ENCODE measurements around the gene REXO1. TPM values are rescaled to one million over a fixed set of nuclear protein-coding genes. Genes with fewer than 3 reads are reported as not detected.
A peak's percentile ranks its signal among the peaks of the same experiment; 100 is the strongest.

REXO1 gene
- total and polyA plus RNA-seq, 2 of the 8 experiments (the other 6 are each of a cell fraction or from before 2014, with no cell fraction given), result 42.4 to 44.3 TPM

DNA sequence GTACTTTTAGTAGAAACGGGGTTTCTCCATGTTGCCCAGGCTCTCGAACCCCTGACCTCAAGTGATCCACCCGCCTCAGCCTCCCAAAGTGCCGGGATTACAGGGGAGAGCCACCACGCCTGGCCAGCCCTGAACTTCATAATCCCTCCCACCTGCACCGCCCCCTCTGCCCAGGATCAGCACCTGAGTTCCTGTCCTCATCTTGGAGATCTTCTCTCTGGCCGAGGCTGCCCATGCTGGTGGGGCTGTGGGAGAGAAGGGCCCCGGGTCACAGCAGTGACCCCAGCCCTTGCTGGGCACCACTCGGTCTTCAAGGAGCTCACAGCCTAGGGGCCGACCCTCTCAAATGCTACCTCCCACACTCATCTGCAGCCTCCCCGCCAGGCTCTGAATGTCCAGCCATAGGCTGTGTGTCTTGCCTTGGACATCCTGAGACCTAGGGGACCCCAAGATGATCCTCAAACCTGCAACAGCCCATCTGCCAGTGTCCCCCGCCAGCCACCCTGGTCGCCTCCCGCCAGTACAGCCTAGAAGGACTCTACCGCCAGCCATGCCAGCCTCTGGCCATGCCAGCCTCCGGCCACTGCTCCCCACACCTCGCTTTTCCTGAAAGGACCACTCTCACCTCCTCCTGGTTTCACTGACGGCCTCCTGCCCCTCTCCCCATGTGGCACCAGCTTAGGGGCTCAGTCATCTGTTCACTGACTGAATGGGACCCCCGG lies 37.7 kb downstream of the REXO1 start:
- H3K4ac ChIP-seq (replicated peaks; ENCODE audit: insufficient read length, low read depth, low read length), result no peak overlapping the region
- H3K18ac ChIP-seq (ENCODE audit: extremely low read depth, low read length), result no peak overlapping the region
- CTCF ChIA-PET (ENCODE audit: partially characterized antibody), result interaction anchor here (0.7 to 6.2 kb wide), 7 partner anchors 10 to 47 kb away, joined by 3 to 73 read pairs (median 3); no protein-coding TSS in a partner anchor
- no peaks in the 10 kb centered on the region for H3K79me2 ChIP-seq (ENCODE audit: control insufficient read depth in 1 of 2, insufficient read depth in 2 of 2, low read length in 2 of 2)
- H4K20me1 ChIP-seq (replicated peaks in 1 of 2; ENCODE audit: control insufficient read depth in 1 of 2, insufficient read depth in 2 of 2, low read length in 2 of 2), result no peaks in the 10 kb centered on the region
- no peaks in the 10 kb centered on the region; the same call in 1 of the 2 replicates for H3K79me1 ChIP-seq (ENCODE audit: low read depth, low read length)
- DNase-seq (ENCODE audit: low read depth in 1 of 2, low spot score in 2 of 2), result no peak
- H2BK20ac ChIP-seq (ENCODE audit: low read length), result no peak overlapping the region
- peaks cover 0 to 2% (median 0%) of the 10 kb centered on the region in 4 experiments; a peak in 3 of 7 replicates for H3K4me1 ChIP-seq (replicated peaks in 1 of 4; ENCODE audit: control insufficient read depth in 3 of 4, insufficient read depth in 4 of 4, low read length in 3 of 4)
- H3K4me3 ChIP-seq (ENCODE audit: extremely low read depth in 1 of 4, insufficient read depth in 2 of 4, low read depth in 3 of 4, low read length in 4 of 4), result no peak overlapping the region
- peak overlapping the region; percentile 65; the same call in 1 of the 2 replicates for H2AK5ac ChIP-seq (ENCODE audit: low read depth, low read length)
- H4K91ac ChIP-seq (replicated peaks; ENCODE audit: insufficient read length, low read length), result no peak overlapping the region
- H3K23me2 ChIP-seq (ENCODE audit: low read depth, low read length), result peaks cover 2% of the 10 kb centered on the region
- H4K5ac ChIP-seq (ENCODE audit: insufficient read length, low read depth, low read length), result no peak overlapping the region
- no peak overlapping the region for H3K23ac ChIP-seq (ENCODE audit: insufficient read length)
- no peak overlapping the region for H3K9ac ChIP-seq (replicated peaks in 1 of 4; ENCODE audit: extremely low read depth in 1 of 4, low read depth in 3 of 4, low read length in 3 of 4)
- no peak for FAIRE-seq
- no peak overlapping the region for H2BK12ac ChIP-seq (ENCODE audit: low read depth, low read length)
- H3K4me2 ChIP-seq (ENCODE audit: insufficient read depth in 1 of 2, low read depth in 2 of 2, low read length in 2 of 2), result no peak overlapping the region
- no peak overlapping the region for H2BK5ac ChIP-seq (ENCODE audit: low read depth, low read length)
- H2BK120ac ChIP-seq (replicated peaks; ENCODE audit: low read depth, low read length), result no peak overlapping the region
- WGBS, 2 experiments (ENCODE audit: extremely low coverage in 1 of 2, insufficient coverage in 1 of 2, insufficient read length in 1 of 2, insufficient replicate concordance in 2 of 2, low coverage in 1 of 2, low lambda C conversion rate in 2 of 2, missing lambda C conversion rate in 1 of 2), result 93% methylated on average over 17 of the region's 19 CpGs; no CpG with 5 or more reads in 1 of the 2 experiments
- no peaks in the 10 kb centered on the region for H3K9me3 ChIP-seq (ENCODE audit: insufficient read depth in 2 of 2, low read depth in 1 of 2, low read length in 1 of 2)
- H3K56ac ChIP-seq (replicated peaks; ENCODE audit: insufficient read length, low read depth, low read length), result no peak overlapping the region
- H3K14ac ChIP-seq (ENCODE audit: insufficient read length), result no peak overlapping the region
- H3K27me3 ChIP-seq (replicated peaks in 1 of 4; ENCODE audit: control insufficient read depth in 3 of 4, extremely low read depth in 1 of 4, insufficient read depth in 3 of 4, low read length in 3 of 4), result peaks cover 0 to 3% (median 0%) of the 10 kb centered on the region in 4 experiments; a peak in 3 of 7 replicates
- H4K8ac ChIP-seq (ENCODE audit: extremely low read depth, insufficient read depth, low read length), result no peak overlapping the region
- H3K27ac ChIP-seq (ENCODE audit: low read depth, low read length), result no peak overlapping the region
- no peak overlapping the region for H2AFZ ChIP-seq (ENCODE audit: low read length)
- H2BK15ac ChIP-seq (ENCODE audit: low read length), result 0 out of 2 replicates have a peak overlapping the region, but pooled peaks have one; percentile 16
- POLR2A ChIA-PET (ENCODE audit: partially characterized antibody), result interaction anchor here (0.5 to 1.2 kb wide), 3 partner anchors 12 to 27 kb away, joined by 3 to 4 read pairs (median 3); no protein-coding TSS in a partner anchor
- peaks cover 0 to under 1% (median 0%) of the 10 kb centered on the region in 4 experiments; a peak in 1 of 8 replicates for H3K36me3 ChIP-seq (ENCODE audit: control insufficient read depth in 2 of 4, insufficient read depth in 4 of 4, low read length in 3 of 4)
- no peak for TF ChIP-seq CBX5 (IDR thresholded peaks at IDR 0.05; ENCODE audit: low read depth, low read length)
- TF ChIP-seq PHF8 (conservative IDR thresholded peaks at IDR 0.05; ENCODE audit: low read depth, low read length), result no peak
- TF ChIP-seq GTF2F1 (IDR thresholded peaks at IDR 0.05; ENCODE audit: borderline replicate concordance, low read depth, low read length), result no peak
- TF ChIP-seq TCF12 (IDR thresholded peaks at IDR 0.05; ENCODE audit: low read depth, low read length), result no peak
- TF ChIP-seq BACH1 (IDR thresholded peaks at IDR 0.05; ENCODE audit: low read length), result no peak

Data from H1 (cell line).